Posterior cingulate gyrus (tissue), 11 donors: ENCODE measurements around the gene CYFIP1.

Experiments used
- DNase-seq, 10 donors: peaks; one replicate each; pipeline versions ENCODE4 v3.0.0 to v3.0.0-alpha.2; 2020 to 2021; ENCODE audit warnings: mixed read lengths in 3 of 10
- intact Hi-C: fragments of 100-400 bp; cut with DNase I; formaldehyde crosslinking; loops from one replicate; pipeline ENCODE4 v1.15.1; 2023

Gene CYFIP1

DNA sequence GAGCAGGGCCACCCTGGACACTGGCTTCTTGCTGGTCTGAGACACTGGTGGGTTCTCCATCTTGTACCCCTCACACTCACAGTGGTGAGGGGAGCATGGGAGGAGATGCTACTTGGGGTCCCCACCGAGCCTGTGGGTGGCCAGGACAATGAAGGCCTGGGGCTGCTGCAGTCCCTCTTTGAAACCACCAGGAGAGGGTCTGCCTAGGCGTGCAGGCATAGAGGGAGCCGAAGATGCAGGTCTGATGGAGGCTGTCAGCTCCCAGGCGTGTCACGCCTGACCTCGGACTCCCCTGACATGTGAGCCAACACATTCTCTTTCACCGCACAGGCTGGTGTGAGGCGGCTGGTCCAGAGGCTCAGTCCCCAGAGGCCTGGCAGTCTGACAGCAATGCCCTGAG is 102.6 kb downstream of the CYFIP1 start:
- intact Hi-C loops = loop anchor here (10.0 kb wide), 1 partner anchor 47 kb away; no protein-coding TSS in a partner anchor
- DNase-seq = peak in 2 of 10 donors; percentile 35 to 56

DNA sequence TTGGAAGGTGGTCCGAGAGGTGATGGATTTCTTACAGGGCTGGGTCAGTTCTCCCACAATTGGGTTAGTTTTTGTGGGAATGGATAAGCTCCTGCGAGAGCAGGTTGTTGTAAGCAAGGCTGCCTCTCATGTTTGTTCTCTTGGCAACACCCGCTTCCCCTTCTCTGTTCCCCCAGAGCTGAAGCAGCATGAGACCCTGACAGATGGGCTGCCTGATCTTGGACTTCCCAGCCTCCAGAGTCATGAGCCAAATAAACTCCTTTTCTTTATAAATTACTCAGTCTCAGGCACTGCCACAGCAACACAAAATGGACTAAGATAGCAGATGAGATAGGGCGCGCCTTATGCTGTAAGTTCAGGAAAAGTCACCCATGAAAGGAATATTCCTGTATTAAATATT is 103.1 kb downstream of the CYFIP1 start:
- intact Hi-C loops = loop anchor here (10.0 kb wide), 1 partner anchor 48 kb away; no protein-coding TSS in a partner anchor
- DNase-seq = no peak

DNA sequence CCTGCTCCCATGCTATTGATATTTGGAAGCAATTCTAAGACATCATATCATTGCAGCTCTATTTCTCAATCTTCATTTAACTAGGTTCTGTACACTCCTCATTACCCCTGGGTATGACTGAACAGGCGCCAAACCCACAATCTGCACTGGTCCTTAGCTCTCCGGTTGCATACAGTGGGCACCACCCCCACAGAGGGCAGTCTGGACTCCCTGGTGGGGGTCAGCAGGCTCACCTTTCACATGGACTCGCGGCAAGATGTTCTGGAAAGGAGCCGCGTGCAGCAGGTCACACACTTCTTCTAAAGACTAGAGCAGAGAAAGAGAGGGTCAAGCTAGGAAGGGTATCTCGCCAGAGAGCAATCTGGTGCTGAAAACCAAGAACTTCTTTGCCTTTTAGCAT is 105.2 kb downstream of the CYFIP1 start:
- intact Hi-C loops = loop anchor here (10.0 kb wide), 1 partner anchor 50 kb away; no protein-coding TSS in a partner anchor
- peak in 1 of 10 donors; percentile 43 for DNase-seq

DNA sequence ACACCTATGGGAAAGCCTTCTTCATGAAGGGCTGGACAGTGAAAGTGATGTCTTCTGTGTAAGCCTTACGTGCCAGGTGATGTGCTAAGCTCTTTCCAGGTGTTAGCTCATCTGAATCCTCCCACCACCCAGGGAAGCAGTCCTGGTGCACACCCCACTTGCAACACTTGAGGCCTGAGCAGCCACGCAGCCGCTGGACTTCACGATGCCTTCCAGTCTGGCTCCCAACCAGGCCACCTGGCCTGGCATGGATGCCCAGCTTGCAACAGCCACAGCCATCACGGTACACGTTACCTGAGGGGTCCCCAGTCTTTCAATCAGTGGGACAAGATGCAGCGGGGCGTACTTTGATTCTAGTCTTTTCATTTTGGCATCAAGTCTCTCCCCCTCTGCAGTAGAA is 105.9 kb downstream of the CYFIP1 start:
- DNase-seq = peak in 1 of 10 donors; percentile 55
- intact Hi-C loops = loop anchor here (10.0 kb wide), 1 partner anchor 51 kb away; no protein-coding TSS in a partner anchor

DNA sequence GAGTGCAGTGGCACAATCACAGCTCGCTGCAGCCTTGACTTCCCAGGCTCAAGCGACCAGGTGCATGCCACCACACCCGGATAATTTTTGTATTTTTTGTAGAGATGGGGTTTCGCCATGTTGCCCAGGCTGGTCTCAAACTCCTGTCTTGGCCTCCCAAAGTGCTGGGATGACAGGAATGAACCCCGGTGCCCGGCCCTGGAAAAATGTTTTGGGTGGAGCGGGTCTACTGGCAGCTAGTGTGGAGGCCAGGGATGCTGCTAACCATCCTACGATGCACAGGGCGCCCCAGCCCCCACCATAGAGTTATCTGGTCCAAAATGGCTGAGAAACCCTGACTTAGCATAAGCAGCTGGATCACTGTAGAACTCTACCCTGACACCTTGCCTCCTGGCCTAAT is 106.3 kb downstream of the CYFIP1 start:
- intact Hi-C loops = loop anchor here (10.0 kb wide), 1 partner anchor 51 kb away; no protein-coding TSS in a partner anchor
- DNase-seq = peak in 2 of 10 donors; percentile 43 to 61

DNA sequence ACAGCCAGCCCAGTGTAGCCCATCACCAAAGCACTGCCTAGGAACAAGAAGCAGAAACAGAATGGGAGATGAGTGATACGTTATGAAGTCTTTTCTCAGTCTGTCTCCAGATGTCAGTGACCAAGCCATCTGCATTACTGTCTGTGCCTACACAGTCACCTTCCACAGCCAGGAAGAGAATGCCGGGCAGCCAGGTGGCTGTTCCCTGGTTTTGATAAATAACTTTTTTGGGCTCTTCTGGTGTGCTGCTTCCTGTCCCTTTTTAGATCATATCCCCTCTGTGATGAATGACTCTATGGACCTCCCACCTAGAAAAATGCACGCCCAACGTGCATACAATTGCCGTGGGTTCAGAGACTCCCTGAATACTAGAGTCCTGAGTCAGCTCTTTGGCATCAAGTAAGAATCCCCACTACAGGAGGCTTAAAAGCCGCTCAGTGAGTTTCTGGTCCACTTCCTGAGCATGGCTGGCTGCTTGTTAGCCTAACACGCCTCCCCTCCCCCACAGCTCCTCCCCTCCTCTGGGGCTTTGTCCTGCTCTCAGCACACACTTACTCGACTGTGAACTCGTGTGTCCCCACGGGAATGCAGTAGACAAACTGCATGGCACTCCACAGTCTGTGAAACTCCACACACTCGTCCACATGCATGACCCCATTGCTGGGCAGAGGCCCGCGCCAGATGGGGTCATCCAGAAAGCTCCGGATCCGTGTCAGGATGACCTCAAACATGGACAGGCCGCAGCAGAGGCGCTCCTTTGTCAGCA is 107.0 kb downstream of the CYFIP1 start:
- DNase-seq = peak in 1 of 10 donors; percentile 78
- intact Hi-C loops = loop anchor here (10.0 kb wide), 1 partner anchor 52 kb away; no protein-coding TSS in a partner anchor

DNA sequence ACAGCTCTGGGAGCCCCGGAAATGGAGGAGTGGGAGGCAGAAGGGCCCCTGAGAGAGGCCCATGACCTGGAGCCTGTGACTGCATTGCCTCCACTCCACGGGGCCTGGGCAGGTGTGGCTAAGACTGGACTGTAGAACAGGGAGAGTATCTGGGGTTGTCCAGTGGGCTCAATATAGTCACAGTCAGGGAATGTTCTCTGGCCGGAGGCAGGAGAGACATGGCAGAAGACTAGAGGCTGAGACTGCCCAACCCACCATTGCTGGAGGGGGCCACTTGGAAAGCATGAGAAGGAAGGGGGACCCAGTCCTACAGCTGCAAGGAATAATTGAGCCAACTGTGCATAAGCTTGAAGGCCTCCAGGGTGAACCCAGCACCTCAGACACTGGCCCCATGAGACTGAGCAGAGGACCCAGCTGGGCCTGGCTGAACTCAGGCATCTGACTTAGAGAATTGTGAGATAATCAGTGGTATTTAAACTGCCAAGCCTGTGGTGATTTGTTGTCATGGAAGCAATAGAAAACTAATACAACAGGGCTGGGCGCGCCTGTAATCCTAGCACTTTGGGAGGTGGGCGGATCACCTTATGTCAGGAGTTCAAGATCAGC is 108.6 kb downstream of the CYFIP1 start:
- intact Hi-C loops = loop anchor here (10.0 kb wide), 1 partner anchor 53 kb away; no protein-coding TSS in a partner anchor

DNA sequence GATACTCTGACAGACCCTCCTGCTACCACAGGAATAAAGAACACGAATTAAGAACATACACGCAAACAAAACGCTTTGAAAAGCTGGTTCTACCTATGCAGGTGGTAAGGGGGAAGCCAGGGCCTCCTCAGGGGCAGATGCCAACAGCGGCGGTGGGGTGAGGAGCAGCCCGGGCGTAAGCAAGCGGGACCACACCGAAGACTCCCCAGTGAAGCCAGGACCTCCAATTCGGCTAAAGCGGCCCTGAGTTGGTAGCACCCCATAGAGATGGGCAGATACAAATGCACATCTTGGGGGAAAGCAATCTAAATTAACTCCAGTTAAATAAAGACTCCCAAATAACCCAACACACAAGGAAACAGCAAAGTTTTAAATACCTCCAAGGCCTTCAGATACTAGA is 109.3 kb downstream of the CYFIP1 start:
- DNase-seq = peak in 1 of 10 donors; percentile 46
- intact Hi-C loops = loop anchor here (10.0 kb wide), 1 partner anchor 54 kb away; no protein-coding TSS in a partner anchor

More for the DNA sequence above, 108.6 kb downstream of the CYFIP1 start:
- peak in 1 of 10 donors; percentile 28 for DNase-seq

DNA sequence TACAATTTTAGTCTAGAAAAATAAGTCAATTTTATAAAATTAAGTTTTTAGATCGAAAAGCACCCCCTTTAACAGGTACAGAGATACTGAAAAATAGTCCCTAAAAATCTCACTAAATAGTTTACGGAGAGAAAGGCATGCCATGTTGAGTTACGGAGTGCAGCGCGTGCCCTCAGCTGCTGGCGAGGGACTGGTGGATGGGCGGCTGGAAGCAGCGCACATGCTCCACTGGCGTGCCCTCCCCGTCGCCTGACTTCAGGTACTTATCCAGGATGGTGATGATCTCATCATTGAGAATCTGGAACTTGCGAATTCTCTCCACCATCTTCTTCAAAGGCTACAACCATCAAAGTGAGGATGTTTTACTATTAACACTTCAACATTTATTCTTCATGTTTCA is 110.3 kb downstream of the CYFIP1 start:
- intact Hi-C loops = loop anchor here (10.0 kb wide), 1 partner anchor 55 kb away; no protein-coding TSS in a partner anchor
- DNase-seq = peak in 1 of 10 donors; percentile 48

DNA sequence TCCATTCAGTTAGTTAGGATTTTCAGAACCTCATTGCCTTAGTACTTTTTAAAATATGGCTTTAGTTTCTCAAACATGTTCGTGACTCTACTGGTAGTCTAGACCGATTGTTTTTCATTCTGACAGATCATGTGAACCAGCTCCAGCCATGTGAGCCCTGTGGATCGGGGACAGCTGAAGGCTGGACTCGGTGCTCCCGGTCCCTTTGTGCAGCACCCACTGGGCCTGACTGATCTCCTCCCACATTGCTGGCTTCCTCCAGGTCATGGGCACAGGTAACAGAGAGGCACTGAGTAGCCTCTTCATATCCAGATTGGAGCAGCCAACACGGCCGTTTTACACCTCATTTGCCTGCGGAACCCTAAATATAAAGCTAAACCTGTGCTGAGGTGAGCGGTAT is 111.2 kb downstream of the CYFIP1 start:
- intact Hi-C loops = no loop called here
- DNase-seq = peak in 1 of 10 donors; percentile 76

DNA sequence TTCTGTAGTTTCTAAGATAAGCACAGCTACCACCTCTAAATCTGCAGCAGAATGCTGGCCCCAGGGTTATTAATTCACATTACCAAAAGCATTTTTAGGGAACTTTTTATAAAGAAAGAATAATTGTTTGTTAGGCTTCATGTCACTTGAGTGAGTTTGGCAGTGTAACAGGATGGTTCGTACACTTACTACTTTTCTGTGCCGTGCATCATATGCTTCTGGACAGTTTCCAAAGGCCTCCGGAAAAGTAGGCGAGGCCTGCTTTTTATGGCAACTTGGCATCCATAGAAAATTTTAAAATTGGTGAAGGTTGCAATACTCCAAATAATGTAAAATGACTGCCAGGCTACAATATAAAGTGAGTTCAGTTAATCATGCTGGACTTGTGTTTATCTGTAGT is 111.7 kb downstream of the CYFIP1 start:
- no peak for DNase-seq
- intact Hi-C loops = no loop called here

DNA sequence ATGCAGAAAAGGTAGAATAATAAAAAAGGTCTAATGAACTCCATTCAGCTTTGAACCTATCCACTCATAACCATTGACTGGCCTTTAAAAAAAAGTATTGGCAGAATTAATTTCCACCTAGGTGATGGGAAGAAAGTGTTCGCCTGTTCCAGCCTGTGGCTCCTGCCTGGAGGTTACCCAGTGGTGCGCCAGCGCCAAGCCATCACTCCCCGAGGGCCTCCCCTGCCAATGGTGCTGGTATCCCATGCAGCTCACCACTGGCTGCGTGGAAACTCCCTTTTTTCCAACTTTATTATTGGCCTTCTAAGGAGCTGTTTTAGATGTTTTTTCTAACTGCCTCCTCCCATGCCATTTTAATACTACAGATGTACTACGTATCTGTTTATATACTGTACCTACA is 112.3 kb downstream of the CYFIP1 start:
- DNase-seq = peak in 1 of 10 donors; percentile 65
- intact Hi-C loops = no loop called here

DNA sequence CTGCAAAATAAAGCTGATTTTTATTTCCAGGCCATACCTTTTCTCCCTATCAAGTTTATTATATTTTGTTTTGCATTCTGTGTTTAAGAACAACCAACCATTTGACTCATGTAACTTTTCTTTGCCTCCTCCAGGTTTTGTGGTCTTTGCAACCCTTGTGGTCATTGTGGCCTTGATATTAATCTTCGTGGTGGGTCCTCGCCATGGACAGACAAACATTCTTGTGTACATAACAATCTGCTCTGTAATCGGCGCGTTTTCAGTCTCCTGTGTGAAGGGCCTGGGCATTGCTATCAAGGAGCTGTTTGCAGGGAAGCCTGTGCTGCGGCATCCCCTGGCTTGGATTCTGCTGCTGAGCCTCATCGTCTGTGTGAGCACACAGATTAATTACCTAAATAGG is 114.1 kb downstream of the CYFIP1 start:
- intact Hi-C loops = no loop called here
- peak in 1 of 10 donors; percentile 59 for DNase-seq

DNA sequence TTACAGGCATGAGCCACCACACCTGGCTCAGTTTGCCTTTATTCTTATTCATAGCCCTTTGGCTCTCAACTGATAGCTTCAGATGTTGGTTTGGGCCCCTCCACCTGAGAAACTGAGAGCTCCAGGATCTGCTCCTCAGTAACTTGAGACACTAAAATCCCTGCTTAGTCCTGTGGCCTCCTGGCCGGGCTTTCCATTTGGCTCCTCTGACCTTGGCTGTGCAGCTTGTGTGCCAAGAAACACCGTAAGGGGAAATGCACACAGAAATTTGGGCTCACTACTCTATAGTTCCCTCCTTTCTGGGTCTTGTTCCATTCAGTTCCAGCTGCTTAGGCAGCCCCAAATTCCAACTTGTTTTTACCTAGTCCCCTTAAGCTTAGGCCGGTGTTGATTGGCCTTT is 116.8 kb downstream of the CYFIP1 start:
- intact Hi-C loops = no loop called here

DNA sequence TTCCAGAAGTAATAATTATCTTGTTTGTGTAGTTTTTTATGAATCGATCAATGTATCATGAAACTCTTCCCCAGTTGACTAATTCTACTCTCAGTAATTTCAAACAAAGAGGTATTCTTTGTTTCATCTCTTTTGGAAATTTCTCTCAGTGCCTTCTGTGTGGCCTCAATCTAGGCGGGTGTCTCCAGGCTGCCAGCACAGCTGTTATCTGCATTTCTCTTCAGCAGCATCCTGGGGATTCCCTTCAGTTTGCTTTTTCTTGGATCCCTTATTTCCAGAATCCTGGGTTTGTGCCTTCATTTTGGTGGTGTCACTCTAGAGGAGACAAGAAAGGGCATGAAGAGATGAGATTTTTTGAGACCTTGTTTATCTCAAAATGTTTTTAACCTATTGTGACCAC is 119.0 kb downstream of the CYFIP1 start:
- peak in 1 of 10 donors; percentile 63 for DNase-seq
- intact Hi-C loops = no loop called here

More for the DNA sequence above, 116.8 kb downstream of the CYFIP1 start:
- peak in 1 of 10 donors; percentile 35 for DNase-seq

DNA sequence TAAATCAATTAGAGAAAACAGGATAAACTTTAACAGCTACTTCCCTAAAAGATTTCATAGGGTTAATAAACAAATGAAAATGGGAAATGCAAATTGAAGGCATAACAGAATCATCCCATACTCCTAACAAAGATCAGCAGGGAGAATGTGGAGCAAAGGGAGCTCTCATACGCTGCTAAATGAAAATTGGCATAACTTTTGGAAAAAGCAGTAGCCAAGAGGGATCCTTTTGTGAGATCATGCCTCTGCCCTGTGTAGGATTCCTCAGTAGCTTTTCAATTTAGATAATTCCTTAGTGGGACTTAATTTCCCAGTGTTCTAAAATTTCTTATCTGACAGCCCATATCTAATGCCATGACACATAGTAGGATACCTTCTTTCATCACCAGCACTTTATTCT is 123.5 kb downstream of the CYFIP1 start:
- intact Hi-C loops = no loop called here
- DNase-seq = no peak

DNA sequence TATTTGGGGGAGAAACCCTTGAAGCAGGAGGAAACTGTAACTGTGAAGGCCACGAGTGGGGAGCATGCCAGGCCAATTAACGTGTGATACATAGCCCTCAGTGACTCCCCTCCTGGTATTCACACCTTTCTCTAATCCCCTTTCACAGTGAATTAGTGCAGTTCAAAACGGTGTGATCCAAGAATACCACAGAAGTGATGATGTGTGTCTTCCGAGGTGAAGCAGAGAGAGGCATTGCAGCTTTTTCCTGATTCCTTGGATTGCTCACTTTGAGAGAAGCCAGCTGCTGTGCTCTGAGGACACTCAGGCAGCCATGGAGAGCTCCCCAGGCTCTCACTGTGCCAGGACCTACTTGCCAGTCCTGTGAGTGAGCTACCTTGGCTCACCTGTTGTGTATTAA is 124.4 kb downstream of the CYFIP1 start:
- no peak for DNase-seq
- intact Hi-C loops = no loop called here

DNA sequence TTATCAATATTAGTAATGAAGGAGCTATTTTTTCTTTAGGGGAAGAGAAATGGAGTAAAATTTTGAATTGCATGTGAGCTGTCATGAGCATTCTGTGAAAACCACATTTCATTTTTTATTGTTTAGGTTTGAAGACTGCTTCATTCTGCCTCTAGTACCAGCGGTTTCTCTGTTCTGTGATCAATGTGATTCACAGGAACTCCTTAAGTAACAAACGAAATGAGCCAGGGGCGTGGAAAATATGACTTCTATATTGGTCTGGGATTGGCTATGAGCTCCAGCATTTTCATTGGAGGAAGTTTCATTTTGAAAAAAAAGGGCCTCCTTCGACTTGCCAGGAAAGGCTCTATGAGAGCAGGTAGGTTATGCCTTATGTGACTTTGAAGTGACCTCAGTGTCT is 128.7 kb downstream of the CYFIP1 start:
- DNase-seq = no peak
- intact Hi-C loops = no loop called here

DNA sequence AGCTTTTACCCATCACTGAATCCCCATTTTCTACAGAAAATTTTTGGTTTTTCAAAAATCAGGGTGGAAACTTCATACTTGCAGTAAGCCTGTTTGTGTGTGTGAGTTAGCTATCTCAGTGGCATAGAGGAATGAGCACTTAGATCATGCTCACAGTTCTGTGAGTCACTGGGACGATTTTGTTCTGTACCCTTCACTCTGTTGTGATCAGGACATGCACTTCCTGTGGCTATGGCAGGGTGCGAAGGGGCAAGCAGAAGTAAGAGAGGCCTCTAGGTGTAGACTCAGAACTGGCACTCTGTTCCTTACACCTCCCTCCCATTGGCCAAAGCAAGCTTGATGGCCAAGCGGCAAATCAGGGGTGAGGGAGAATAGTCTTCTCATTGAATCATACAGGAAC is 130.1 kb downstream of the CYFIP1 start:
- intact Hi-C loops = no loop called here

DNA sequence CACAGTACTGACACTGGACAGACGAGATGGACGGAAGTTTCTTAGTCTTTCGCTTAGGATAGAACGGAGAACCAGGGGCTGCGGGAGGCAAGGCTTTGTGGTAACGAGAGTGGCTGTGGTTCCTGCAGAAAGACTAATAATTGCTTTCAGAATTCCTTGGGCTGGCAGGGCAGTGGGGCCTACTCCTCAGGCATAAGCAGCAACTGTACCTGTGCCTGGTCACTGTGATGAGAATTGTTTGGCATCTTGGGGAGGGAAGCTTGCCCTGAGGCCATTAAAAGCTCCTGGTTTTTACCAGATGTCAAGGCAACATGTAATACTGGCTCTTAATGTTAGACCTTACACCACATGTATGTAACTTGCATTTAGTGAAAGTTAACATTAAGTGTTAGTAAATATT is 134.1 kb downstream of the CYFIP1 start:
- no peak for DNase-seq
- intact Hi-C loops = no loop called here

More for the DNA sequence above, 130.1 kb downstream of the CYFIP1 start:
- DNase-seq = no peak

DNA sequence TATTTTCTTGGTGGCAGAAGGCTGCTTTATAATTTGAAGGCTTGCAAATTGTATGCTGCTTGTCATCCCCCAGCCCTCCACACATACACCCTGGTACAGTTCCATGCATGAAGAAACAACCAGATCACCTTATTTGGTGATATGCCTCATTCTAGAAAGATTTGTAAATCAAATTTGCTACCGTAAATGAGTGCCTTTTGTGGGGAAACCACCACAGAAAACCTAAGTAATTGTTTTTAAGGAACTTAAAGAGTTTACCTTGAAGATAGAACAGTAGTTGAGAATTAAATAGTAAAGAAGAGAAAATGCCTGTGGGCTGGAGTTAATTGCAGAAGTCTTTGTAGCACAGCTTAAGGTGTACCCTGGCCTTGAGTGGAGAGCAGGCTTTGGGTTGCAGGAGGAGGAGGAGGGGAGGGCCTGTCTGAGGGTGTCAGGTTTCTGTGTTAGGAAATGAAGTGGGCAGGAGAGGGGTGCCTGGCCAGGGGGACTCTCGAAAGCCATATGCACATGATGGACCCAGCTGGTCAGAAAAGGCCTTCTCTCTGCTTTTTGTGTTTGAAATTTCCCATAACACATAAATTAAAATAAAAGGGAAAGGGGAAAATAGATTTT is 134.8 kb downstream of the CYFIP1 start:
- DNase-seq = no peak
- intact Hi-C loops = no loop called here
